ENCODE data around the gene LTBP4.

LTBP4 gene

GRCh38 chr19:40616941-40617340 lies 15.8 kb downstream of the LTBP4 start:
- no peak overlapping the region for H3K4me2 ChIP-seq (ENCODE audit: low read length)
- peaks cover 19% of the 10 kb centered on the region for H3K4me1 ChIP-seq (ENCODE audit: control insufficient read depth, low read length)
- H3F3A ChIP-seq (ENCODE audit: control insufficient read depth, insufficient read depth) = peaks cover 4% of the 10 kb centered on the region; the same call in 1 of the 2 replicates
- TF ChIP-seq, protein P1, sequence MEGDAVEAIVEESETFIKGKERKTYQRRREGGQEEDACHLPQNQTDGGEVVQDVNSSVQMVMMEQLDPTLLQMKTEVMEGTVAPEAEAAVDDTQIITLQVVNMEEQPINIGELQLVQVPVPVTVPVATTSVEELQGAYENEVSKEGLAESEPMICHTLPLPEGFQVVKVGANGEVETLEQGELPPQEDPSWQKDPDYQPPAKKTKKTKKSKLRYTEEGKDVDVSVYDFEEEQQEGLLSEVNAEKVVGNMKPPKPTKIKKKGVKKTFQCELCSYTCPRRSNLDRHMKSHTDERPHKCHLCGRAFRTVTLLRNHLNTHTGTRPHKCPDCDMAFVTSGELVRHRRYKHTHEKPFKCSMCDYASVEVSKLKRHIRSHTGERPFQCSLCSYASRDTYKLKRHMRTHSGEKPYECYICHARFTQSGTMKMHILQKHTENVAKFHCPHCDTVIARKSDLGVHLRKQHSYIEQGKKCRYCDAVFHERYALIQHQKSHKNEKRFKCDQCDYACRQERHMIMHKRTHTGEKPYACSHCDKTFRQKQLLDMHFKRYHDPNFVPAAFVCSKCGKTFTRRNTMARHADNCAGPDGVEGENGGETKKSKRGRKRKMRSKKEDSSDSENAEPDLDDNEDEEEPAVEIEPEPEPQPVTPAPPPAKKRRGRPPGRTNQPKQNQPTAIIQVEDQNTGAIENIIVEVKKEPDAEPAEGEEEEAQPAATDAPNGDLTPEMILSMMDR (IDR thresholded peaks at IDR 0.05; ENCODE audit: low read depth, low read length, poor library complexity, severe bottlenecking) = no peak
- TF ChIP-seq EZH2phosphoT487 (IDR thresholded peaks at IDR 0.05; ENCODE audit: borderline replicate concordance, low read length) = no peak
- no peaks in the 10 kb centered on the region for H3K36me3 ChIP-seq (ENCODE audit: control insufficient read depth, low read length)
- H3K27ac ChIP-seq (ENCODE audit: low read depth, low read length) = no peak overlapping the region
- no peaks in the 10 kb centered on the region for H3K27me3 ChIP-seq (ENCODE audit: control insufficient read depth, low read length)
- no peaks in the 10 kb centered on the region for H4K20me1 ChIP-seq (ENCODE audit: control insufficient read depth, insufficient read depth, low read depth, low read length)
- no peaks in the 10 kb centered on the region for H3K9me3 ChIP-seq (ENCODE audit: control insufficient read depth, insufficient read depth, low read length)
- H3K79me2 ChIP-seq (ENCODE audit: control insufficient read depth, low read length) = no peaks in the 10 kb centered on the region
- no peaks in the 10 kb centered on the region for H3K9me2 ChIP-seq (replicated peaks; ENCODE audit: control insufficient read depth, low read length)
- H3K4me3 ChIP-seq (ENCODE audit: low read length) = no peak overlapping the region

GRCh38 chr19:40617961-40618360 lies 16.8 kb downstream of the LTBP4 start:
- no peak for TF ChIP-seq EZH2phosphoT487 (IDR thresholded peaks at IDR 0.05; ENCODE audit: borderline replicate concordance, low read length)
- TF ChIP-seq, protein P1 (IDR thresholded peaks at IDR 0.05; ENCODE audit: low read depth, low read length, poor library complexity, severe bottlenecking) = no peak
- no peaks in the 10 kb centered on the region for H3K79me2 ChIP-seq (ENCODE audit: control insufficient read depth, low read length)
- no peaks in the 10 kb centered on the region for H3K9me3 ChIP-seq (ENCODE audit: control insufficient read depth, insufficient read depth, low read length)
- no peak overlapping the region for H3K4me3 ChIP-seq (ENCODE audit: low read length)
- H3K27me3 ChIP-seq (ENCODE audit: control insufficient read depth, low read length) = no peaks in the 10 kb centered on the region
- no peaks in the 10 kb centered on the region for H4K20me1 ChIP-seq (ENCODE audit: control insufficient read depth, insufficient read depth, low read depth, low read length)
- H3K9me2 ChIP-seq (replicated peaks; ENCODE audit: control insufficient read depth, low read length) = no peaks in the 10 kb centered on the region
- H3F3A ChIP-seq (ENCODE audit: control insufficient read depth, insufficient read depth) = no peaks in the 10 kb centered on the region
- H3K4me2 ChIP-seq (ENCODE audit: low read length) = no peak overlapping the region
- peaks cover 18% of the 10 kb centered on the region for H3K4me1 ChIP-seq (ENCODE audit: control insufficient read depth, low read length)
- no peak overlapping the region for H3K27ac ChIP-seq (ENCODE audit: low read depth, low read length)
- H3K36me3 ChIP-seq (ENCODE audit: control insufficient read depth, low read length) = no peaks in the 10 kb centered on the region

- Histone ChIP-seq H4K20me1 (ENCODE audit: control insufficient read depth, insufficient read depth, low read depth, low read length) (no peaks in the 10 kb centered on the region), H3K9me2 (replicated peaks; ENCODE audit: control insufficient read depth, low read length) (no peaks in the 10 kb centered on the region), H3K79me2 (ENCODE audit: control insufficient read depth, low read length) (no peaks in the 10 kb centered on the region), H3K4me1 (ENCODE audit: control insufficient read depth, low read length) (peaks cover 8% of the 10 kb centered on the region), H3K36me3 (ENCODE audit: control insufficient read depth, low read length) (no peaks in the 10 kb centered on the region), H3K27ac (ENCODE audit: low read depth, low read length) (no peak overlapping the region), H3F3A (ENCODE audit: control insufficient read depth, insufficient read depth) (no peaks in the 10 kb centered on the region; the same call in 1 of the 2 replicates), H3K4me3 (ENCODE audit: low read length) (no peak overlapping the region), H3K9me3 (ENCODE audit: control insufficient read depth, insufficient read depth, low read length) (no peaks in the 10 kb centered on the region), H3K4me2 (ENCODE audit: low read length) (no peak overlapping the region), H3K27me3 (ENCODE audit: control insufficient read depth, low read length) (no peaks in the 10 kb centered on the region)
- no peak for TF ChIP-seq EZH2phosphoT487 (IDR thresholded peaks at IDR 0.05; ENCODE audit: borderline replicate concordance, low read length)
- TF ChIP-seq, protein P1 (IDR thresholded peaks at IDR 0.05; ENCODE audit: low read depth, low read length, poor library complexity, severe bottlenecking) = no peak
These were observed 18.4 kb downstream of the LTBP4 start for GRCh38 chr19:40619333-40620160.
